Vagina (tissue), 2 donors: ENCODE data around the gene LGMN. TPM values are rescaled to one million over a fixed set of nuclear protein-coding genes. Genes with fewer than 3 reads are reported as not detected.
"Not testable (repeated sequence)": the region's sequence is repeated elsewhere in the genome, so short reads cannot be mapped to it uniquely, and the experiment has no call there.

Source experiments
- DNase-seq, 2 donors: peaks; one replicate each; pipeline ENCODE4 v3.0.0-alpha.2; 2017; ENCODE audit errors: extremely low spot score in 2 of 2
- H3K27ac ChIP-seq: fragments of 200-600 bp; sonication (generic); one replicate; pipeline ENCODE4 v1.5.1; 2019
- H3K27me3 ChIP-seq: fragments of 200-600 bp; sonication (generic); one replicate; pipeline ENCODE4 v1.5.1; 2019
- H3K36me3 ChIP-seq, 2 donors: fragments of 200-600 bp; sonication (generic); one replicate each; pipeline ENCODE4 v1.5.1; 2017 to 2019
- H3K4me1 ChIP-seq: fragments of 200-600 bp; sonication (generic); one replicate; pipeline ENCODE4 v1.5.1; 2019
- H3K4me3 ChIP-seq, 2 donors: fragments of 200-600 bp; sonication (generic); 1 replicate in 1 of 2; 2 replicates in 1 of 2; pipeline ENCODE4 v1.5.1; 2016 to 2019
- H3K9me3 ChIP-seq: fragments of 200-600 bp; sonication (generic); one replicate; pipeline ENCODE4 v1.5.1; 2019
- POLR2A ChIP-seq, 2 donors: fragments of 450-650 bp; IDR thresholded peaks; one replicate each; pipeline ENCODE4 v1.6.1; 2017; ENCODE audit warnings: antibody characterized with exemption in 2 of 2, mild to moderate bottlenecking in 2 of 2, moderate library complexity in 2 of 2
- POLR2AphosphoS5 ChIP-seq, 2 donors: sonication (generic); formaldehyde crosslinking; IDR thresholded peaks; one replicate each; pipeline ENCODE4 v1.9.0; 2017; ENCODE audit warnings: antibody characterized with exemption in 2 of 2, mild to moderate bottlenecking in 2 of 2, low read depth in 1 of 2; ENCODE audit not compliant: insufficient read depth in 1 of 2
- intact Hi-C: fragments of 100-400 bp; cut with DNase I; formaldehyde crosslinking; loops from one replicate; pipeline ENCODE4 v1.15.1; 2023
- total RNA-seq: library from RNA; depleted of rRNA; stranded (reverse); fragments of >200 nt; gene quantifications from one replicate; pipeline ENCODE4 v1.2.3, GENCODE V29; 2016
- TF ChIP-seq, protein P1 (sequence below), 3 experiments: fragments of 450-650 bp in 2 of 3; fragments of 200-600 bp in 1 of 3; sonication (generic) in 1 of 3; IDR thresholded peaks; one replicate each; pipeline ENCODE4 v1.5.1; 2017 to 2019; ENCODE audit warnings: antibody characterized with exemption in 3 of 3, mild to moderate bottlenecking in 2 of 3, moderate library complexity in 2 of 3

LGMN gene
- total RNA-seq, 1 donor from 2014 or later = 61.6 TPM

DNA sequence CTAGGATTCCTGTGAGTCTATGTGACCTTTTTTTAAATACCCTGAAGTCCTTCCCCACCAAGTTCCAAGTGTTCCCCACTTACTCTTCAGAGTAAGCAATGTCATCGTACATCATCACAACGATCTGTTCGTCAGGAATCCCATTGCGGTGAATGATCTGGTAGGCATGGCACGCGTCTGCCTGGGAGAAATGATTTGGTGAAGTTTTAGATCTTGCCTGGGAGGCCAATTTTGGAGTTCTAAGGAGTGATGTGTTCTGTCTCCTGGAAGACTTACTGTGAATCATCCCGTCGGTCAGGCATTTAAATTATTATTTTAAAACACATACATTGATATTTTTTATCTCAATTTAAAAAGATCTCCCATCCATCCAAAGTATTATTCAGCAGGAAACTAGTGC is 29.8 kb downstream of the LGMN start:
- H3K27ac ChIP-seq = peak overlapping the region; percentile 25
- intact Hi-C loops = loop anchor here (10.0 kb wide), 1 partner anchor 66 kb away; no protein-coding TSS in a partner anchor

DNA sequence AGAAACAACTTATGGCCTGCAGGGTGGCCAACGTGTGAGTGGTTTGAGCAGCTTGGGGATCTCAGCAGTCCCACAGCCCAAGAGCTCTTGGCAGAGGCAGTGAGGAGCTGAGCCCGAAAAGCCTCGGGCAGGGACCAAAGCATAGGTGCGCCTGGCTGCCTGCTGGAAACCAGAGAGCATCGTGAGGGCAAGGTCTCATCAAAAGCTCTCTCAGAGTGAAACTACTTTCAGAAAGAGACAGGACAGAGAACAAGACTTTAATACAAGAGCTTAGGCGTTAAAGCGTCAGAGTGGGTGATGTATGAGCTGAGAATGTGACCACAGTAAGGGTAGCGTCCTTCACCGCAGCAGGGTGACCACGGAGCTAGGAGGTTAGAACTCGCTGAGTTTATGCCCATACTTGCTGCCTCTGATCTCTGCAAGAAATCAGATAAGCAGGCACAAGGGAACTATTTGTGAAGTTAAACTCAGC is 30.8 kb downstream of the LGMN start:
- TF ChIP-seq, protein P1, sequence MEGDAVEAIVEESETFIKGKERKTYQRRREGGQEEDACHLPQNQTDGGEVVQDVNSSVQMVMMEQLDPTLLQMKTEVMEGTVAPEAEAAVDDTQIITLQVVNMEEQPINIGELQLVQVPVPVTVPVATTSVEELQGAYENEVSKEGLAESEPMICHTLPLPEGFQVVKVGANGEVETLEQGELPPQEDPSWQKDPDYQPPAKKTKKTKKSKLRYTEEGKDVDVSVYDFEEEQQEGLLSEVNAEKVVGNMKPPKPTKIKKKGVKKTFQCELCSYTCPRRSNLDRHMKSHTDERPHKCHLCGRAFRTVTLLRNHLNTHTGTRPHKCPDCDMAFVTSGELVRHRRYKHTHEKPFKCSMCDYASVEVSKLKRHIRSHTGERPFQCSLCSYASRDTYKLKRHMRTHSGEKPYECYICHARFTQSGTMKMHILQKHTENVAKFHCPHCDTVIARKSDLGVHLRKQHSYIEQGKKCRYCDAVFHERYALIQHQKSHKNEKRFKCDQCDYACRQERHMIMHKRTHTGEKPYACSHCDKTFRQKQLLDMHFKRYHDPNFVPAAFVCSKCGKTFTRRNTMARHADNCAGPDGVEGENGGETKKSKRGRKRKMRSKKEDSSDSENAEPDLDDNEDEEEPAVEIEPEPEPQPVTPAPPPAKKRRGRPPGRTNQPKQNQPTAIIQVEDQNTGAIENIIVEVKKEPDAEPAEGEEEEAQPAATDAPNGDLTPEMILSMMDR (IDR thresholded peaks at IDR 0.05) = no peak
- TF ChIP-seq POLR2A (IDR thresholded peaks at IDR 0.05) (no peak), POLR2AphosphoS5 (IDR thresholded peaks at IDR 0.05; ENCODE audit: insufficient read depth in 1 of 2, low read depth in 1 of 2) (no peak)
- Histone ChIP-seq H3K27me3 (no peaks in the 10 kb centered on the region), H3K27ac (peak overlapping the region; percentile 25), H3K9me3 (no peaks in the 10 kb centered on the region), H3K36me3 (no peaks in the 10 kb centered on the region), H3K4me3 (no peak overlapping the region), H3K4me1 (peaks cover 19% of the 10 kb centered on the region)
- DNase-seq = no peak
- intact Hi-C loops = loop anchor here (10.0 kb wide), 1 partner anchor 67 kb away; no protein-coding TSS in a partner anchor

More for the DNA sequence above, 29.8 kb downstream of the LGMN start:
- DNase-seq = no peak
- H3K9me3 ChIP-seq = no peaks in the 10 kb centered on the region
- no peaks in the 10 kb centered on the region for H3K36me3 ChIP-seq
- no peak for TF ChIP-seq POLR2A (IDR thresholded peaks at IDR 0.05)
- no peak for TF ChIP-seq POLR2AphosphoS5 (IDR thresholded peaks at IDR 0.05; ENCODE audit: insufficient read depth in 1 of 2, low read depth in 1 of 2)
- TF ChIP-seq, protein P1 (IDR thresholded peaks at IDR 0.05) = no peak
- H3K4me1 ChIP-seq = peaks cover 19% of the 10 kb centered on the region
- no peak overlapping the region for H3K4me3 ChIP-seq
- H3K27me3 ChIP-seq = no peaks in the 10 kb centered on the region

DNA sequence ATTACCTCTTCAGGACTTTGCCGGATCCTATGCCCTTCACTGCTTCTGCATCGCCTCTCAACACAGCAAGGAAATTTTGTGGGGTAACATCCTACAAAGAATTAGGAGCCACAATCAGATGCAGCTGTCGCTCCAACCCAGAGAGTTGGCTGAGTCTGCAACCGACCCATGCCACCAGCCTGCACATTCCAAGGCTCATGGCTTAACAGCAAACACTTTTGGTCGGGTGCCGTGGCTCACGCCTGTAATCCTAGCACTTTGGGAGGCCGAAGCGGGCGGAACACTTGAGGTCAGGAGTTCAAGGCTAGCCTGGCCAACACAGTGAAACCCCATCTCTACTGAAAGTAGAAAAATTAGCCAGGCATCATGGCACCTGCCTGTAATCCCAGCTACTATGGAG is 32.3 kb downstream of the LGMN start:
- H3K36me3 ChIP-seq = peaks cover 0 to 10% of the 10 kb centered on the region in 2 donors
- intact Hi-C loops = loop anchor here (10.0 kb wide), 1 partner anchor 69 kb away; no protein-coding TSS in a partner anchor

DNA sequence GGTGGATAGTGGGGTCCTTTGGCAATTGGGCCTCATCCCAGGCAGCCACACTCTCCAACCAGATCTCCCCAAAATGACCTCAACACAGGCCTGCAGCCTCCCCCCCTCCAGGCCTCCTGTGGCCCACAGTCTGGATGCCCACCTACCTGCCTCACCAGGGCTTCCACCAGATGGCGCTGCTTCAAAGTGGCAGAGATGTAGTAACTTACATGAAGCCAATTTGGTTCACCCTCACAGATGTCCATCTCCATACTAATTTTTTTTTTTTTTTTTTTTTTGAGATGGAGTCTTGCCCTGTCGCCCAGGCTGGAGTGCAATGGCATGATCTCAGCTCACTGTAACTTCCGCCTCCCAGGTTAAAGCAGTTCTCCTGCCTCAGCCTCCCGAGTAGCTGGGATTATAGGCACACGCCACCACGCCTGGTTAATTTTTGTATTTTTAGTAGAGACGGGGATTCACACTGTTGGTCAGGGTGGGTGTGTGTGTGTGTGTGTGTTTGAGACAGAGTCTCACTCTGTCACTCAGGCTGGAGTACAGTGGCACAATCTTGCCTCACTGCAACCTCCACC is 33.6 kb downstream of the LGMN start:
- not testable (repeated sequence) for H3K27ac ChIP-seq, H3K4me1 ChIP-seq, DNase-seq, H3K9me3 ChIP-seq, H3K27me3 ChIP-seq, H3K4me3 ChIP-seq
- TF ChIP-seq, protein P1 (IDR thresholded peaks at IDR 0.05) = peak; percentile 32 to 61 (median 33)
- intact Hi-C loops = loop anchor here (10.0 kb wide), 1 partner anchor 70 kb away; no protein-coding TSS in a partner anchor
- H3K36me3 ChIP-seq = peaks cover 0 to 22% of the 10 kb centered on the region in 2 donors

More for the DNA sequence above, 32.3 kb downstream of the LGMN start:
- Histone ChIP-seq H3K27me3 (no peaks in the 10 kb centered on the region), H3K27ac (no peak overlapping the region), H3K4me1 (peaks cover 19% of the 10 kb centered on the region), H3K4me3 (no peak overlapping the region), H3K9me3 (no peaks in the 10 kb centered on the region)
- no peak for TF ChIP-seq POLR2A (IDR thresholded peaks at IDR 0.05)
- TF ChIP-seq, protein P1 (IDR thresholded peaks at IDR 0.05) = no peak
- no peak for TF ChIP-seq POLR2AphosphoS5 (IDR thresholded peaks at IDR 0.05; ENCODE audit: insufficient read depth in 1 of 2, low read depth in 1 of 2)
- DNase-seq = no peak

DNA sequence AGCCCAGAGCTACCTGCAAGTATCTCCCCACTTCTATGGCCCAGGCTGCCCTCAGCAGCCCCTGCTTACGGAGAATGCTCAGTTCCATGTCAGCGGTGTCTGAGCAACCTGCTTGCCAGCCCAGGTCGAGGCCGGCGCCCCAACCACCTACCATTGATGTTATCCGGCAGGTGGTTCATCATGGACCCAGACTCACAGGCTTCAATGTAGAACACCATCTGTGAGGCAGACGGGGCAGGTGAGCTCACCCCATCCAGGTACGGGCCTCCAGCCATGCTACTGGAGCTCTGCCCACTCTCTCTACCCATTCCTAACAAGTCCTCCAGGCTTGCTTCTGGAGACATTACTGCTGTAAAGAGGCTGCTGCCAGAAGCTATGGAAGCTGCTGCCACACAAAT is 35.8 kb downstream of the LGMN start:
- intact Hi-C loops = loop anchor here (10.0 kb wide), 1 partner anchor 72 kb away; no protein-coding TSS in a partner anchor
- DNase-seq = no peak
- Histone ChIP-seq H3K27me3 (no peaks in the 10 kb centered on the region), H3K36me3 (peaks cover 0 to 31% of the 10 kb centered on the region in 2 donors), H3K4me3 (no peak overlapping the region), H3K9me3 (no peaks in the 10 kb centered on the region), H3K4me1 (no peaks in the 10 kb centered on the region), H3K27ac (no peak overlapping the region)
- TF ChIP-seq, protein P1 (IDR thresholded peaks at IDR 0.05) = no peak
- no peak for TF ChIP-seq POLR2AphosphoS5 (IDR thresholded peaks at IDR 0.05; ENCODE audit: insufficient read depth in 1 of 2, low read depth in 1 of 2)
- TF ChIP-seq POLR2A (IDR thresholded peaks at IDR 0.05) = no peak
